NCI-H1105 treated with DMSO at 0.1 percent for 48 hours (cell line): ENCODE results near the gene TUBB8.
"Not testable (repeated sequence)": the region's sequence is repeated elsewhere in the genome, so short reads cannot be mapped to it uniquely, and the experiment has no call there.

ENCODE experiments used
- DNase-seq: peaks from one replicate; lab custom pipeline; 2025; lab: John Stamatoyannopoulos, UW

Gene TUBB8

GRCh38 chr10:48996-49395 is at the start of gene TUBB8:
Gene TUBB8, minus strand, starts transcription at chr10:49296. Its CDS starts 58 bp downstream, at chr10:49238.
- DNase-seq, result no peak

DNA sequence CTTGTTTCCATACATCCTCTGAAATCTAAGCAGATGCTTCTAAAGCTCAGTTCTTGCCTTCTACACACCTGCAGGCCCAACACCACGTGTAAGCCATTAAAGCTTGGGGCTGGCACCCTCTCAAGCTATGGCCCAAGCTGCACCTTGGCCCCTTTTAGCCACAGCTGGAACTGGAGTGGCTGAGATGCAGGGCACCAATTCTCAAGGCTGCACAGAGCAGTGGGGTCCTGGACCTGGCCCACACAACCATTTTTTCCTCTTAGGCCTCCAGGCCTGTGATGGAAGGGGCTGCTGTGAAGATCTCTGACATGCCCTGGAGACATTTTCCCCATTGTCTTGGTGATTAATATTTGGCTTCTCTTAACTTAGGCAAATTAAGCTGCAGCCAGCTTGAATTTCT is 47.4 kb upstream of the TUBB8 start:
- DNase-seq, result no peak

GRCh38 chr10:95356-96115 is 46.4 kb upstream of the TUBB8 start:
- no peak for DNase-seq

GRCh38 chr10:94613-95012 is 45.5 kb upstream of the TUBB8 start:
- DNase-seq, result no peak

DNA sequence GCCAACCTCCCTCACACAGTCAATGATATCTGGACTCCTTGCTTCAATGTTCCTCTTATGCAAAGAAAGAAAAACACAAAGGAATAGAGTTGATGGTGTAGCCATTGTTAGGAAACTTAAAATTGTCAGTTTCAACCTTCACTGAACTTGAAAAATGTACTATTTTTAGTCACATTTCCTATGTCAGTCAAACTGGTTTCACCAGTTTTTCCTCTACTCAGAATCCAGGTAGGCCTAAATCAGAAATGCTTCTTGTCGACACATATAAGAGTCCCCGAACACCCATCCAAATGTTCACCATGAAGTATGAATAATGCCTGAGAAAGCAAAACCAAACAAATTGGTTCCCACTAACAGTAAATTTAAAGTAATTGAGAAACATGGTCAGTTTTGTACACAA is 43.8 kb upstream of the TUBB8 start:
- no peak for DNase-seq

GRCh38 chr10:92153-92552 is 43.1 kb upstream of the TUBB8 start:
- DNase-seq, result no peak

DNA sequence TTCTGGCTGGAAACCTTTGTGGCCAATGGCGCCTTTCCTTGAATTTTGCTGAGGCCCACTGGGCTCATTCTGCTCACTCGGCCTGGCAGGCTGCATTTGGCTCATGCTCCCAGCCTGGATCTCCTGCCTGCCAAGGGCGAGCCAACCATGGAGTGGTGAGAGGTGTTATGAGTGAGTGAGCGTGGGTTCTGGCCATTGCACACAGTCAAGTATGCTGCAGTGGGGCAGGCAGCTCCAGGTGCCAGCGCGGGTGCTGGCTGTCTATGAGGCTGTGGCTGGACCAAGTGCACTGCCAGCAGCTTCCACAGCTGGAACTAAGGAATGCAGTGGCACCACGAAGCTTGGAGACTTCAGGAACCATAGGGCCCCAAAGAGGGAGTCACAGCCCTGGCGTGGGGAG is 42.2 kb upstream of the TUBB8 start:
- no peak for DNase-seq

DNA sequence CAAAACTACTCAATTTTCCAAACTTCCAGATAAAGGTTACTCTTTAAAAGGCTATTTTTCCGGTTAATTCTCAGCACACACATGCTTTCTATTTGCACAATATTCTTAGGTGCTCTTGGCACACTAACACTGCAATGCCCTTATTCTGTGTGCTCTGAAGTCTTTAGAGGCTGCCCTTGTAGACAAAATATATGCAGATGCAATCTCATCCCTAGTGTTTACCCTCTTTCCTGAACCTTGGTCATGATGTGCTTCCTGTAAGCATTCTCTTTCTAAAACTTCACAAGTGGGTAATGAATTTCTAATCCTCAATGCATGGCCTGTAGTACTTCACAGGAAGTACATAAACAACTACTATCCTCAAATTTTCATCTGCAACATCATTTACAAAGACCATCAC is 41.1 kb upstream of the TUBB8 start:
- no peak for DNase-seq

DNA sequence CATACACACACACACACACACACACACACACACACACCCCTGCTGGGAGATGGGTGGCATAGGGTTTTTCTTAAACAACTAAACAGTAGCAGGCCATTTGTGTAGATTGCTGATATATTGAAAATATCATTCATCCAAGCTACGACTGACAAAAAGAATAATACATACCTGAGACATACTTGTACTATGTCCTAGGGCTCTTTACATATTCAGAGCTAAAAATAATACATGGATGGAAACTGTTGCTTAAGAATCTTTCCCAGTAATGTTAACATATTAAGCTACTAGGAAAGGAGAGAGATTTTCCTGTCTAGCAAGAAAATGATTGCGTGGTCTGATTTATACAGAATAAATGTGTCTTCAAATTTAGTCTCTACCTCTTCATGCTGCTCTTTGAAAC is 40.2 kb upstream of the TUBB8 start:
- DNase-seq, result no peak

- no peak for DNase-seq
These were observed 39.2 kb upstream of the TUBB8 start for GRCh38 chr10:88253-88652.

GRCh38 chr10:87177-88080 is 38.3 kb upstream of the TUBB8 start:
- DNase-seq, result no peak

- DNase-seq, result no peak
These were observed 36.9 kb upstream of the TUBB8 start for GRCh38 chr10:86031-86430.

DNA sequence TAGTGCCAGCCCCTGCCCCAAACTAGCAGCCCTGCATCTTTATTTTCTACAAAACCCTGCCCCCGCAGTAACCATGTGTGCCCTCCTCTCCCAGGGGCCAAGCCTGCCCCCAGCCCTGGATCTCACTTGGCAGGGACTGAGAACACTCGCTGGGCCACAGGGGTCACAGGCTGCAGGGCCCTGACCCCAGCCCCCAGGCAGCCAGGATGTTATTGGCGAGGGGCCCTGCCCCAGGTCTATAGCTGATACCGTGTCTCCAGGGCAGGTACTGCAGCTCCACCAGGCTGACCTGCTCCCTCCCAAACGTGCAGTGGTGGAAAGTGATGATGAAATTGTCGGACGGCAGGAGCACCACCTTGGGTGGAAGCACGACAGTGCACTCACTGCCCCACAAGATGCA is 35.9 kb upstream of the TUBB8 start:
- no peak for DNase-seq

DNA sequence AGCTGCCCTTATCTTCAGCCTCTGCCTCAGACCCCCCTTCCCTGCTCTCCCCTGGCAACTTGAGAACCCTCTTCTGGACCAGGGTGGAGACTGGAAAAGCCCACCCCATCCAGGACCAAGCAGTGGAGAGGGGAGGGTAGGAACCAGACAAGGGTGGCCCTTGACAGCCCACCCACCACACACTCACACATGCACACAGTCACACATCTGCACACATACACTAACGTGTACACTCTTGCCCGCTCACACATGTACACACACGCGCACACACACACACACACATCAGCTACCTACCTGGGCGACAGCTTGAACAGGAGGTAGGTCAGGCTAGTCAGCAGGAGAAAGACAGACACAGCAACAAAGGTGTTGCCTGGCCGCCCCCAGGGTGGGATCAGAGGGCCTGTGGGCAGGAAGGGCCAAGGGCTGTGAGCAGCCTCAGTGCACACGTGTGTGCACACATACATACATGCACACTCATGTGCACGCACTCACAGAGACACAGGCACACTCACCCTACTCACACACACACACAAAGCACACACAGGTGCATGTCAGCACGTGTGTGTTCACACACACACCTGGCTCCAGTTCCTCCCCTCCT is 34.9 kb upstream of the TUBB8 start:
- DNase-seq, result no peak

DNA sequence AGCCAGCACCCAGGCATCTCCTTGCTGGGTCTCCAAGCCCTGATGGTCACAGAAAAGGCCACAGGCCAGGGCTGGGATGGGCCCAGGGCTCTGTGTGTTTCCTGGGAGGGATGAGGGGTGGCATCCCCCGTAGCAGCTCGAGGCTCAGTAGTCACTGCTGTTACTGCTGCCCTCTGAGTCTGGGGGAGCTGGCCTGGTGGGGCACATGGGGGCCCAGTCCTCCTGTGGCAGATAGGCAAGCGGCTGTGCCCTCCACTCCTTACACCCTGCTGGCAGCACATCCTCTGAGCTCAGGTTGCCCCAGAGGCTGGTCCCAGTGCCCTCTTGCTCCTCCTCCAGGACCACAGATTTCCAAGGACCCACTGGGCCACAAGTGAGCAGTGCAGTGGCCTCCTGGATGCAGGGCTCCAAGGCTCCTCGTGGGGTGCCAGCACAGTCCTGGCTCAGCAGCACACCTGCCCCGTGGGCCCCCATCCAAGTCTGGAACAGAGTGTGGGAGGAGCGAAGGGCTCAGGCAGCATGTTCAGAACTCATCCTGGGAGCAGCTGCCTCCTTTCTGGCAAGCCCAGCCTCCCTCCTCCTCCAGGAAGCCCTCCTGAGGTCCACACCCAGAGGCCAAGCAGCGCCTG is 31.5 kb upstream of the TUBB8 start:
- DNase-seq, result no peak

- no peak for DNase-seq
These were observed 30.6 kb upstream of the TUBB8 start for GRCh38 chr10:79532-80215.

- no peak for DNase-seq
These were observed 29.5 kb upstream of the TUBB8 start for GRCh38 chr10:78556-78955.

DNA sequence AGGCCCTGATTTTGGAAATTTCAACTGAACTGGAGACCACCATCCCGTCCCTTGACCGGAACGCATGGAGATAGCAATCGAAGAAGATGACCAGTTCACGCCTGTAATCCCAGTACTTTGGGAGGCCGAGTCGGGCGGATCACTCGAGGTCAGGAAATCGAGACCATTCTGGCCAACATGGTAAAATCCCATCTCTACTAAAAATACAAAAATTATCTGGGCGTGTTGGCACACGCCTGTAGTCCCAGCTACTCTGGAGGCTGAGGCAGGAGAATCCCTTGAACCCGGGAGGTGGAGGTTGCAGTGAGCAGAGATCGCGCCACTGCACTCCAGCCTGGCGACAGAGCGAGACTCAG is 25.1 kb upstream of the TUBB8 start:
- not testable (repeated sequence) for DNase-seq

DNA sequence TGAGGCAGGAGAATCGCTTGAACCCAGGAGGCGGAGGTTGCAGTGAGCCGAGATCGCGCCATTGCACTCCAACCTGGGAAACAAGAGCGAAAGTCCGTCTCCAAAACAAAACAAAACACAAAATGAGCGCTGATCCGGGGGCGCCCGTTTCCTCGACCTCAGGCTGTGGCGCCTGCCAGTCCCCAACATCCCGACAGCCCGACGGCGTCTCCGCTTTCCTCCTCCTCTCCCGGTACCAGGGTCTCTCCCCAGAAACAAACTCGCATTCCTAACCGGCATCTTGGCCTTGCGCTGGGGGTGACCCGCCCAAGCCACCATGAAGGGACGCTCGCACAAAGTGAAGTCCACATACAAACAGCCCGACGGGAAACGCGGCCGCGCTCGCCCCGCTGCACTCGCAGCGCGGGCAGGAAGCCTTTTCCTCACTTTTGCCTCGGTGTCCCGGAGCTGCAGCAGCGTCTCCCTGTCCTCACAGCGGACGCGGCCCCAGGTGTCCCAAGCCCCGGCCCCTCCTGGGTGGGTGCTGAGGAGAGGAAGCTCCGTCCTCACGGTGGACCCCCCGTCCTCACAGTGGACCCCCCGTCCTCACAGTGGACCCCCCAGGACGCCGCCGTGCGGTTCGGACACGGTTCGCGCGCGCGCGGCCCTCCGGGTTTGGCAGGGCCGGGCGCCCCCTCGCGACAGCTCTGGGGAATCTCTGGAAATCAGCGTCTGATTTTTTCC is 24.6 kb upstream of the TUBB8 start:
- DNase-seq, result not testable (repeated sequence)

GRCh38 chr10:68156-68555 is 19.1 kb upstream of the TUBB8 start:
- not testable (repeated sequence) for DNase-seq

- not testable (repeated sequence) for DNase-seq
These were observed 830 bp upstream of the TUBB8 start for GRCh38 chr10:49926-50325.
